Mucosa of gallbladder (tissue), 1 donor: Measurements from ENCODE around the gene PARN. TPM values are rescaled to one million over a fixed set of nuclear protein-coding genes. Genes with fewer than 3 reads are reported as not detected.
"Not testable (repeated sequence)": the region's sequence is repeated elsewhere in the genome, so short reads cannot be mapped to it uniquely, and the experiment has no call there.

Experiments used
- DNase-seq: peaks from one replicate; pipeline ENCODE4 v3.0.0-alpha.2; 2020; ENCODE audit warnings: low spot score
- total RNA-seq: library from RNA; stranded (reverse); gene quantifications from one replicate; pipeline ENCODE4 v1.2.1, GENCODE V29; 2021
- donor health status: DM: no; HTN: no; CAD: no.

PARN gene
- total RNA-seq, 1 donor from 2014 or later: 33.5 TPM

- not testable (repeated sequence) for DNase-seq
Measured at GRCh38 chr16:14574698-14575415, 55.2 kb downstream of the PARN start.

GRCh38 chr16:14572535-14572934 is 57.5 kb downstream of the PARN start:
- DNase-seq: no peak

- peak; percentile 22 for DNase-seq
Measured at GRCh38 chr16:14569213-14569612, 60.8 kb downstream of the PARN start.

- DNase-seq: no peak
Measured at GRCh38 chr16:14566599-14566998, 63.5 kb downstream of the PARN start.

- no peak for DNase-seq
Measured at GRCh38 chr16:14565688-14566025, 64.4 kb downstream of the PARN start.

GRCh38 chr16:14564861-14565687 is 65.0 kb downstream of the PARN start:
- no peak for DNase-seq

- DNase-seq: peak; percentile 54
Measured at GRCh38 chr16:14564323-14564722, 65.7 kb downstream of the PARN start.

GRCh38 chr16:14562691-14563491 is 67.2 kb downstream of the PARN start:
- peak; percentile 47 for DNase-seq

GRCh38 chr16:14560523-14560922 is 69.5 kb downstream of the PARN start:
- no peak for DNase-seq

GRCh38 chr16:14559809-14560241 is 70.2 kb downstream of the PARN start:
- DNase-seq: no peak

- no peak for DNase-seq
Measured at GRCh38 chr16:14553447-14553846, 76.6 kb downstream of the PARN start.

GRCh38 chr16:14549789-14550153 is 80.3 kb downstream of the PARN start:
- DNase-seq: peak; percentile 88

- no peak for DNase-seq
Measured at GRCh38 chr16:14548933-14549788, 80.9 kb downstream of the PARN start.

GRCh38 chr16:14545346-14545884 is 84.6 kb downstream of the PARN start:
- DNase-seq: peak; percentile 27

- DNase-seq: not testable (repeated sequence)
Measured at GRCh38 chr16:14544846-14545245, 85.2 kb downstream of the PARN start.

GRCh38 chr16:14539631-14540030 is 90.4 kb downstream of the PARN start:
- DNase-seq: no peak

GRCh38 chr16:14539156-14539555 is 90.9 kb downstream of the PARN start:
- no peak for DNase-seq

GRCh38 chr16:14538604-14539003 is 91.5 kb downstream of the PARN start:
- no peak for DNase-seq

- no peak for DNase-seq
Measured at GRCh38 chr16:14531613-14532012, 98.4 kb downstream of the PARN start.

GRCh38 chr16:14531101-14531500 is 99.0 kb downstream of the PARN start:
- no peak for DNase-seq

GRCh38 chr16:14530046-14530445 is 100.0 kb downstream of the PARN start:
- no peak for DNase-seq
